ENCODE measurements around the gene SCD5.

DNA sequence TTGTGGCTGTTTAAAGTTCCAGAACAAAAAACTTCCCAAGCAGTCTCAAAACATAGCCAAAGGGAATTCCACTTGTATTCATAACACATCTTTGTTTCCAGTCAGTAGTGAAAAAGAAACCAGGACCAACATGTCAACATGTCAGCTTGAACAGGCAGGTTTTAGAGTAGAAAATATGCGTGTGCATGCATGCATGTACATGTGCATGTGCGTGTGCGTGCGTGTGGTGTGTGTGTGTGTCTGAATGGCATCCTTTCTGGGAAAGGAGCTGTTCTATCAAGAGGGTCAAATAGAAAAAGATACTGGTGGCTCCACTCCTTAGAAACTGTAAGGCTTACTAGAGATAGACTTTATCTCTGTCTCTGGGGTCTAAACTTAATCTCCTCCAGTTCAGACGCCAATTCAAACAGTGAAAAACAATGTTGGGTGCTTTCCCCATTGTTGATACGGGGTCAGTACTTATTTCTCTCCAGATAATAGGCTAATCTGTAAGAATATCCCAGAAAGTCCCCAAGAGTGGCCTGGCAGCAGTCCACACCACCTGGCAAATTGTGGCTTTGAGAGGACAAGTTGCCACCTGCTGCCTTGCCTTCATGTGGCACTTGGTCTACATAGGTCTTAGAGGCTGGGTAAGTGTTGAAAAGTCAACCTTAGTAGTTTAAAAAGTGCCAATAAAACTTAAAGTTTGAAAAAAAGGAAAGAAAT lies 110.4 kb downstream of the SCD5 start:
- TF ChIP-seq, protein P1, sequence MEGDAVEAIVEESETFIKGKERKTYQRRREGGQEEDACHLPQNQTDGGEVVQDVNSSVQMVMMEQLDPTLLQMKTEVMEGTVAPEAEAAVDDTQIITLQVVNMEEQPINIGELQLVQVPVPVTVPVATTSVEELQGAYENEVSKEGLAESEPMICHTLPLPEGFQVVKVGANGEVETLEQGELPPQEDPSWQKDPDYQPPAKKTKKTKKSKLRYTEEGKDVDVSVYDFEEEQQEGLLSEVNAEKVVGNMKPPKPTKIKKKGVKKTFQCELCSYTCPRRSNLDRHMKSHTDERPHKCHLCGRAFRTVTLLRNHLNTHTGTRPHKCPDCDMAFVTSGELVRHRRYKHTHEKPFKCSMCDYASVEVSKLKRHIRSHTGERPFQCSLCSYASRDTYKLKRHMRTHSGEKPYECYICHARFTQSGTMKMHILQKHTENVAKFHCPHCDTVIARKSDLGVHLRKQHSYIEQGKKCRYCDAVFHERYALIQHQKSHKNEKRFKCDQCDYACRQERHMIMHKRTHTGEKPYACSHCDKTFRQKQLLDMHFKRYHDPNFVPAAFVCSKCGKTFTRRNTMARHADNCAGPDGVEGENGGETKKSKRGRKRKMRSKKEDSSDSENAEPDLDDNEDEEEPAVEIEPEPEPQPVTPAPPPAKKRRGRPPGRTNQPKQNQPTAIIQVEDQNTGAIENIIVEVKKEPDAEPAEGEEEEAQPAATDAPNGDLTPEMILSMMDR (conservative IDR thresholded peaks at IDR 0.05 in 1 of 2, IDR thresholded peaks at IDR 0.05 in 1 of 2; ENCODE audit: extremely low read depth in 1 of 2, insufficient read depth in 1 of 2, low read depth in 1 of 2, low read length in 2 of 2), result no peak
- TF ChIP-seq EZH2 (IDR thresholded peaks at IDR 0.05; ENCODE audit: borderline replicate concordance, low read length), result no peak
